Mesenchymal stem cell (in vitro differentiated cells and primary cell): Measurements from ENCODE around the gene SIPA1L3.

Experiments used
- DNase-seq: peaks from one replicate; pipeline ENCODE4 v3.0.0-alpha.2; 2013
- H2AFZ ChIP-seq: one replicate; pipeline ENCODE4 v1.6.1; 2013; ENCODE audit warnings: low read depth, mild to moderate bottlenecking, control low read depth, inconsistent platforms, low read length, moderate library complexity
- H2AK5ac ChIP-seq: 2 replicates; pipeline ENCODE4 v1.6.1; 2013; ENCODE audit warnings: low read length, moderate library complexity, mild to moderate bottlenecking, inconsistent platforms; ENCODE audit not compliant: severe bottlenecking
- H2BK120ac ChIP-seq: one replicate; pipeline ENCODE4 v1.6.1; 2013; ENCODE audit warnings: low read depth, mild to moderate bottlenecking, inconsistent platforms, low read length, moderate library complexity
- H2BK12ac ChIP-seq, 2 experiments: one replicate each; pipeline ENCODE4 v1.6.1; 2013; ENCODE audit warnings: inconsistent platforms in 2 of 2, low read length in 2 of 2, mild to moderate bottlenecking in 2 of 2, moderate library complexity in 2 of 2, control low read depth in 1 of 2
- H2BK15ac ChIP-seq: one replicate; pipeline ENCODE4 v1.6.1; 2013; ENCODE audit warnings: mild to moderate bottlenecking, low read depth, inconsistent platforms; ENCODE audit not compliant: poor library complexity, severe bottlenecking
- H2BK5ac ChIP-seq: 2 replicates; pipeline ENCODE4 v1.6.1; 2013; ENCODE audit warnings: low read depth, mild to moderate bottlenecking, low read length, control low read depth, inconsistent platforms; ENCODE audit not compliant: poor library complexity, severe bottlenecking
- H3K14ac ChIP-seq, 2 experiments: one replicate each; pipeline ENCODE4 v1.6.1; 2013; ENCODE audit warnings: inconsistent platforms in 2 of 2, low read length in 2 of 2, control low read depth in 1 of 2, mild to moderate bottlenecking in 1 of 2, moderate library complexity in 1 of 2
- H3K18ac ChIP-seq, 2 experiments: one replicate each; pipeline ENCODE4 v1.6.1; 2013; ENCODE audit warnings: inconsistent platforms in 2 of 2, low read length in 2 of 2, control low read depth in 1 of 2, low read depth in 1 of 2, mild to moderate bottlenecking in 1 of 2
- H3K23ac ChIP-seq, 2 experiments: one replicate each; pipeline ENCODE4 v1.6.1; 2013; ENCODE audit warnings: inconsistent platforms in 2 of 2, low read length in 2 of 2, mild to moderate bottlenecking in 2 of 2, moderate library complexity in 2 of 2, control low read depth in 1 of 2
- H3K27ac ChIP-seq: 2 replicates; pipeline ENCODE4 v1.5.1; 2013; ENCODE audit warnings: mild to moderate bottlenecking, moderate library complexity, low read length, control low read depth, inconsistent platforms; ENCODE audit not compliant: poor library complexity, severe bottlenecking
- H3K27me3 ChIP-seq, 2 experiments: 2 replicates each; pipeline versions ENCODE4 v1.6.1 to v1.7.0; 2013; ENCODE audit warnings: low read length in 2 of 2, mild to moderate bottlenecking in 2 of 2, moderate library complexity in 2 of 2, control low read depth in 1 of 2, inconsistent platforms in 1 of 2; ENCODE audit not compliant: control insufficient read depth in 1 of 2, insufficient read depth in 1 of 2
- H3K36me3 ChIP-seq, 2 experiments: 2 replicates each; pipeline versions ENCODE4 v1.6.1 to v1.7.0; 2013; ENCODE audit warnings: low read length in 2 of 2, control low read depth in 1 of 2, inconsistent platforms in 1 of 2, low read depth in 1 of 2, mild to moderate bottlenecking in 1 of 2; ENCODE audit not compliant: insufficient read depth in 2 of 2, control insufficient read depth in 1 of 2
- H3K4ac ChIP-seq, 2 experiments: one replicate each; pipeline ENCODE4 v1.6.1; 2013; ENCODE audit warnings: inconsistent platforms in 2 of 2, low read length in 2 of 2, mild to moderate bottlenecking in 2 of 2, moderate library complexity in 2 of 2, control low read depth in 1 of 2, low read depth in 1 of 2
- H3K4me1 ChIP-seq: 2 replicates; pipeline ENCODE4 v1.6.1; 2013; ENCODE audit warnings: low read depth, low read length, control low read depth; ENCODE audit not compliant: control insufficient read depth, insufficient read depth
- H3K4me2 ChIP-seq: 2 replicates; pipeline ENCODE4 v1.6.1; 2013; ENCODE audit warnings: low read length, mild to moderate bottlenecking, inconsistent platforms; ENCODE audit not compliant: poor library complexity, severe bottlenecking
- H3K4me3 ChIP-seq, 2 experiments: 2 replicates each; pipeline versions ENCODE4 v1.5.1 to v1.7.0; 2013; ENCODE audit warnings: low read length in 2 of 2, mild to moderate bottlenecking in 2 of 2, control low read depth in 1 of 2, low read depth in 1 of 2; ENCODE audit not compliant: insufficient read depth in 1 of 2
- H3K79me1 ChIP-seq: replicated peaks from 2 replicates; pipeline ENCODE4 v1.6.1; 2013; ENCODE audit warnings: mild to moderate bottlenecking, control low read depth, low read length, inconsistent platforms; ENCODE audit not compliant: poor library complexity, severe bottlenecking
- H3K9ac ChIP-seq: 2 replicates; pipeline ENCODE4 v1.7.0; 2013; ENCODE audit warnings: mild to moderate bottlenecking, low read length, moderate library complexity
- H3K9me3 ChIP-seq: 2 replicates; pipeline ENCODE4 v1.7.0; 2013; ENCODE audit warnings: mild to moderate bottlenecking, low read length; ENCODE audit not compliant: control insufficient read depth
- H4K8ac ChIP-seq: one replicate; pipeline ENCODE4 v1.6.1; 2013; ENCODE audit warnings: inconsistent platforms, mild to moderate bottlenecking, low read length, moderate library complexity
- H4K91ac ChIP-seq: one replicate; pipeline ENCODE4 v1.6.1; 2013; ENCODE audit warnings: mild to moderate bottlenecking, low read length, inconsistent platforms
- WGBS: methylation state at CpG from one replicate; pipeline ENCODE4 v1.1.7; 2013; ENCODE audit warnings: mixed read lengths; 5-methylcytosine and 5-hydroxymethylcytosine counted together

Gene SIPA1L3

DNA sequence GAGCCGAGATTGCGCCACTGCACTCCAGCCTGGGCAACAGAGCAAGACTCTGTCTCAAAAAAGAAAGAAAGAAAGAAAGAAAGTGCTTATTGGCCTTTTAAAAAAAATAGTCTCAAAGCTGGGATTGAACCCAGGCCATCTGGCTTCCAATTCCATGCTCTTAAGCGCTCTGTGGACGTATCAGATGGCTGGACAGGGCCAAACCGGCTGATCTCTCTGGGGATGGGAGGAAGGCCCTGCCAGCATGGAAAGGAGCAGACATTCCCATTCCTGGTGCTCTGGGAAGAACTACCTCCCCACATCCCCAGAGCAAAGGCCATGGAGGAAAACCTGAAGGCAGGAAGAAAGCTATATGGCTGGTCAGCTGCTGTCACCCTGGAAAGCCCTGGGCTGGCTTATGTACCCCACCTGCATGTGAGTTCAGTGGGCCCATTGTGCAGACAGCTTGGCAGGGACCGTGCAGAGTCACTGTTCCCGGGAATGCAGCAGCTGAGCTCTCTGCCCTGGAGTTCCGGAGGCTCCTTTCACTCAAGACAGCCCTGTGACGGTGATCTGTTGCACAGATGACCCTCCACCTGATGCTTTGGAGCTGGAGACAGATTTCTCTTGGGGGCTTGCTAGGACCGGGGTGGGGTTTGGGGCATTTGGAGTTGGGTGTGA, 84.3 kb downstream of the SIPA1L3 start:
- Histone ChIP-seq H3K27ac (peak overlapping the region; percentile 20), H3K9ac (no peak overlapping the region), H3K4me2 (no peak overlapping the region), H2AK5ac (peak overlapping the region; percentile 29), H3K9me3 (no peaks in the 10 kb centered on the region), H3K14ac (no peak overlapping the region), H4K8ac (no peak overlapping the region), H2BK5ac (no peak overlapping the region), H3K27me3 (no peaks in the 10 kb centered on the region), H2AFZ (no peak overlapping the region), H4K91ac (no peak overlapping the region), H2BK12ac (peak overlapping the region in 1 of 2 experiments; percentile 2), H3K79me1 (peaks cover 29% of the 10 kb centered on the region), H2BK15ac (peak overlapping the region; percentile 6), H3K4me3 (no peak overlapping the region), H3K4ac (no peak overlapping the region), H3K23ac (no peak overlapping the region), H2BK120ac (no peak overlapping the region), H3K4me1 (peaks cover 44% of the 10 kb centered on the region), H3K18ac (no peak overlapping the region), H3K36me3 (peaks cover 13 to 24% of the 10 kb centered on the region in 2 experiments)
- no peak for DNase-seq
- 93% methylated on average over 10 of the region's 10 CpGs for WGBS

DNA sequence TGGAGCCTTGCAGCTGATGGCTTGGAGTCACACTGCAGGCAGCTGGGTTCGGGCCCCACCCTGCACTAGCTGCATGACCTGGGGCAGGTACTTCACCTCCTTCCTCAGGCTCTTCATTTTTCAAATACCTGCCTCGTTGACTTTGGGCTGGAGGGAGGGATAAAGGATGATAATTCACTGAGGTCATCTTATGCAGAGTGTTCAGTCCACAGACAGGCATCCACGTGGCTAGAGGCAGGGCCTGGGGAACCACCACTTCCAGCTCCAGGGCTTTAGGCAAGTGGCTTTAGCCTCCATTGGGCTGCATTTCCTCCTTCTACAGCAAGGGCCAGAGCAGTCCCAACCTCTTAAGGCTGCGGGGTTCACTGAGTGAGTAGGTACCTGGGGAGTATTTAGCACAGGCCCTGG, 84.8 kb downstream of the SIPA1L3 start:
- H3K4ac ChIP-seq, result no peak overlapping the region
- H3K27ac ChIP-seq, result peak overlapping the region; percentile 20
- no peak overlapping the region for H2BK5ac ChIP-seq
- H4K91ac ChIP-seq, result no peak overlapping the region
- H2AK5ac ChIP-seq, result no peak overlapping the region
- H2BK12ac ChIP-seq, result peak overlapping the region in 1 of 2 experiments; percentile 2
- H3K4me1 ChIP-seq, result peaks cover 41% of the 10 kb centered on the region
- peaks cover 13 to 24% of the 10 kb centered on the region in 2 experiments for H3K36me3 ChIP-seq
- no peak overlapping the region for H3K9ac ChIP-seq
- no peak for DNase-seq
- peaks cover 29% of the 10 kb centered on the region for H3K79me1 ChIP-seq
- no peak overlapping the region for H3K18ac ChIP-seq
- peak overlapping the region in 1 of 2 experiments; percentile 50 for H3K14ac ChIP-seq
- H3K9me3 ChIP-seq, result no peaks in the 10 kb centered on the region
- no peaks in the 10 kb centered on the region for H3K27me3 ChIP-seq
- H2AFZ ChIP-seq, result no peak overlapping the region
- H3K4me3 ChIP-seq, result no peak overlapping the region
- H3K23ac ChIP-seq, result no peak overlapping the region
- no peak overlapping the region for H4K8ac ChIP-seq
- no peak overlapping the region for H3K4me2 ChIP-seq
- peak overlapping the region; percentile 6 for H2BK15ac ChIP-seq
- WGBS, result 64% methylated on average over 3 of the region's 4 CpGs
- H2BK120ac ChIP-seq, result no peak overlapping the region

- H3K4me2 ChIP-seq, result no peak overlapping the region
- no peak overlapping the region for H3K4ac ChIP-seq
- H3K14ac ChIP-seq, result peak overlapping the region in 1 of 2 experiments; percentile 73
- no peak overlapping the region for H3K23ac ChIP-seq
- peaks cover 13 to 24% of the 10 kb centered on the region in 2 experiments for H3K36me3 ChIP-seq
- DNase-seq, result no peak
- H3K4me3 ChIP-seq, result no peak overlapping the region
- H2BK12ac ChIP-seq, result no peak overlapping the region
- no peak overlapping the region for H3K9ac ChIP-seq
- H3K27ac ChIP-seq, result no peak overlapping the region
- no peaks in the 10 kb centered on the region for H3K27me3 ChIP-seq
- no peak overlapping the region for H2AFZ ChIP-seq
- 94% methylated on average over 9 of the region's 9 CpGs for WGBS
- peak overlapping the region; percentile 5 for H2AK5ac ChIP-seq
- no peak overlapping the region for H4K8ac ChIP-seq
- H2BK5ac ChIP-seq, result no peak overlapping the region
- H3K9me3 ChIP-seq, result no peaks in the 10 kb centered on the region
- peaks cover 28% of the 10 kb centered on the region for H3K79me1 ChIP-seq
- no peak overlapping the region for H2BK120ac ChIP-seq
- no peak overlapping the region for H2BK15ac ChIP-seq
- H4K91ac ChIP-seq, result no peak overlapping the region
- peaks cover 42% of the 10 kb centered on the region for H3K4me1 ChIP-seq
- no peak overlapping the region for H3K18ac ChIP-seq
Measured at GRCh38 chr19:37992761-37993160, 85.8 kb downstream of the SIPA1L3 start.

DNA sequence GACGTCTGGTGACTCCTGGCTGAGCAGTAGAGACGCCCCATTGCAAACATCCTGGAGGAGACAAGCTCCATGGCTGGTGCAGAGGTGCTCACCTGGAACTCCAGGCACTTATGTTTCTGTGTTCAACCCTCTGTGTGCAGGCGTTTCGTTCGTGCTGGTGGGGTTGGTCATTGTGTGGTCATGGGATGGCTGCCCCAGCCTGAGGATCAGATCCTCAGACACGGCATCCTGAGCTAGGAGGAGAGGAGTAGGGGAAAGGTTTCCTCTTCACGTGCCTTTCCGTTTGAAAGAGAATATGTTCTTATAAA, 87.8 kb downstream of the SIPA1L3 start:
- Histone ChIP-seq H3K4me2 (no peak overlapping the region), H2AFZ (no peak overlapping the region), H3K9ac (no peak overlapping the region), H4K91ac (no peak overlapping the region), H2BK5ac (no peak overlapping the region), H3K4me3 (no peak overlapping the region), H3K36me3 (peaks cover 13 to 24% of the 10 kb centered on the region in 2 experiments), H3K4ac (no peak overlapping the region), H2BK12ac (no peak overlapping the region), H2BK120ac (no peak overlapping the region), H3K27me3 (no peaks in the 10 kb centered on the region), H3K79me1 (peaks cover 25% of the 10 kb centered on the region), H3K9me3 (no peaks in the 10 kb centered on the region), H4K8ac (no peak overlapping the region), H2BK15ac (no peak overlapping the region), H3K18ac (peak overlapping the region in 1 of 2 experiments; percentile 1), H2AK5ac (peak overlapping the region; percentile 38), H3K14ac (no peak overlapping the region), H3K4me1 (peaks cover 40% of the 10 kb centered on the region), H3K23ac (no peak overlapping the region), H3K27ac (no peak overlapping the region)
- DNase-seq, result no peak
- WGBS, result 93% methylated on average over 6 of the region's 8 CpGs
